Stimulated activated effector memory CD8-positive, alpha-beta T cell treated with anti-CD3 and anti-CD28 coated beads, Interleukin-12 subunit alpha, Interleukin-12 subunit beta, amount 100 ng/mL, for 72 hours (primary cell): ENCODE measurements around the gene HEATR5A.
"Not testable (repeated sequence)": the region's sequence is repeated elsewhere in the genome, so short reads cannot be mapped to it uniquely, and the experiment has no call there.

Source experiments
- ATAC-seq: fragments of 150-1000 bp; cut with Tn5 transposase; 2 replicates; pipeline ENCODE4 v1.10.0; 2021
- DNase-seq, 2 donors: peaks; one replicate each; pipeline ENCODE4 v3.0.0; 2021 to 2022; ENCODE audit warnings: low spot score in 2 of 2
- H3K27ac Mint-ChIP-seq: one replicate; pipeline ENCODE4 v1.8.0; 2022; ENCODE audit warnings: mild to moderate bottlenecking, mixed read lengths
- H3K36me3 Mint-ChIP-seq: one replicate; pipeline ENCODE4 v1.8.0; 2022; ENCODE audit warnings: mild to moderate bottlenecking, mixed read lengths
- H3K4me1 Mint-ChIP-seq: one replicate; pipeline ENCODE4 v1.8.0; 2022; ENCODE audit warnings: mixed read lengths
- H3K4me3 Mint-ChIP-seq: one replicate; pipeline ENCODE4 v1.8.0; 2022; ENCODE audit warnings: mild to moderate bottlenecking, mixed read lengths
- H3K9me3 Mint-ChIP-seq: one replicate; pipeline ENCODE4 v1.8.0; 2022; ENCODE audit warnings: mixed read lengths

The HEATR5A gene

DNA sequence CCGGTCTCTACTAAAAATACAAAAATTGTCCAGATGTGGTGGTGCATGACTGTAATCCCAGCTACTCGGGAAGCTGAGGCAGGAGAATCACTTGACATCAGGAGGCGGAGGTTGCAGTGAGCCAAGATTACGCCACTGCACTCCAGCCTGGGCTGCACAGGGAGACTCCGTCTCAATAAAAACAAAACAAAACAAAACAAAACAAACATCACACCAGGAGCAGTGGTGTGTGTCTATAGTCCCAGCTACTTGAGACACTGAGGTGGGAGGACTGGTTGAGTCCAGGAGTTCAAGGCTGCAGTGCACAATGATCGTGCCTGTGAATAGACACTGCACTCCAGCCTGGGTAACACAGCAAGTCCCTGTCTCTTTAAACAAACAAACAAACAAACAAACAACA is 123.2 kb downstream of the HEATR5A start:
- ATAC-seq (no peak), DNase-seq (no peak)
- H3K36me3 Mint-ChIP-seq: peaks cover 28% of the 10 kb centered on the region
- no peak overlapping the region for H3K27ac Mint-ChIP-seq
- H3K4me3 Mint-ChIP-seq: no peak overlapping the region
- H3K9me3 Mint-ChIP-seq: no peaks in the 10 kb centered on the region
- no peaks in the 10 kb centered on the region for H3K4me1 Mint-ChIP-seq

DNA sequence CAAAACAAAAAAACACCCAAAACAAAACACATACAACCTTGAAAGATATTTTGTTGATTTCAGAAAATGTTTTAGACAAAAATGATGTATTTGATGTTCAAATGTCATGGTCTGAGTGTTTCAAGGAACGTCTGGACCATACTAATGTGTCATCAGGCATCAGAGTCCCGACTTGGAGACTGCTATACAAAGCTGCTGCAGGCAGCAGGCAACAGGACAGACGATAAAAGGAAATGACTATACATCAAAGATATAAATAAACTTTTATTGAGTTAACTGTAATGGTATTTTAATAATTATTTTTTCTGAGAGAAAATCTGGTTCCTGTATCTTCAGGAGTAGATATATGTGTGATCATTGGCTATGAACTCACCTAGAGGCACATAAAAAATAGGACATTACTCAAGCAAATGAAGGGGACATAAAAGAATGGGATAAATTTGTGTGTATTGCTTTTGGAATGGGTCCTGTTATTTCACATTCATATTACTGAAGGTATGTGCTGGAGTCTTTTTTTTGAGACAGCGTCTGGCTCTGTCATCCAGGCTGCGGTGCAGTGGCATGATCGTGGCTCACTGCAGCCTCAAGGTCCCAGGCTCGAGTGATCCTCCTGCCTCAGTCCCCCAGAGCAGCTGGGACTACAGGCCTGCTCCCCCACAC is 125.5 kb downstream of the HEATR5A start:
- Mint-ChIP-seq H3K36me3 (peaks cover 9% of the 10 kb centered on the region), H3K4me3 (no peak overlapping the region), H3K4me1 (no peaks in the 10 kb centered on the region), H3K9me3 (no peaks in the 10 kb centered on the region), H3K27ac (no peak overlapping the region)
- no peak for DNase-seq
- ATAC-seq: no peak

DNA sequence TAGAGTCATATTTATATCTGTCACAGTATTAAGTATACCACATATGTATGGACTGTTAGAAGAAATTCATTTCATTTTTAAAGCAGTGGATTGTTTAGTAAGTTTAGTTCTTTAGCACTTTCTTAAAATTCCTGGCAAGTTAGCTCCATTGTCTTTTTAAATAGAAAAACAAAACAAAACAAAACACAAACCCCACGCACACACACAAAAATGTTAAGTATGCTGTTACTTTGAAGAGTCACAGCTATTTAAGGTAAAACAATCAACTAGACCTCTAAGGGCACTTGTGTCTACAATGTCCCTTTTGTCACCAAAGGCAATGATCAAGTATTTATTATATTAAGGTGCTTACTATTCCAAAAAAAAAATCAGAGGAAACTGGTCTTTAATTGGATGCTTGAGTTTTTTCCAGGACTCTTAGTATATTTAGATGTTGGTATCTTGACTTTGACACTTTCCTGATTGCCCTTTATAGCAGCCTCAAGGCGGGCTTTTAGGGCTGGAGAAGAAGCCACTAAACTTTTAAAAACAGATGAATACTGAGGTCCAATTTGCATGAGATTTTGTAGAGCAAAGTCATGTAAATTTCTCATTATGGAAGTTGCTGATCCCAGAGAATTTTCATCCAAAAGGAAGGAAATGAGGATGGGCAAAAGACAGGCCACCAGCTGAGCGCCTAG is 127.3 kb downstream of the HEATR5A start:
- ATAC-seq (no peak), DNase-seq (no peak)
- Mint-ChIP-seq H3K4me3 (no peak overlapping the region), H3K9me3 (no peaks in the 10 kb centered on the region), H3K36me3 (peaks cover 9% of the 10 kb centered on the region), H3K4me1 (no peaks in the 10 kb centered on the region), H3K27ac (no peak overlapping the region)

DNA sequence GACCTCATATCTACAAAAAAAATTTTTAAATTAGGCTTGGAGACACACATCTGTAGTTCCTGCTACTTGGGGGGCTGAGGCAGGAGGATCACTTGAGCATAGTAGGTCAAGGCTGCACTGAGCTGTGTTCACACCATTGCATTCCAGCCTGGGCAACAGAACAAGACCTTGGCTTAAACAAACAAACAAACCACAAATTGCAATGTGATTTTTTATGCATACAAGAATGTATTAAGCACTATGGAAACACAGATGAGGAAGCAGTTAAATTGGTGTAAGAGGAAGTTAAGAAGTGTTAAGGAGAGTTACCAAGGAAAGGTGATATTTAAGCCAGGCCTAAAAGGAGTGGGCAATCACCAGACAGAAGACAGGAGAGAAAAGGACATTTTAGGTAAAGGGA is 129.1 kb downstream of the HEATR5A start:
- ATAC-seq (no peak), DNase-seq (no peak)
- Mint-ChIP-seq H3K4me3 (no peak overlapping the region), H3K36me3 (peaks cover 9% of the 10 kb centered on the region), H3K9me3 (no peaks in the 10 kb centered on the region), H3K27ac (no peak overlapping the region), H3K4me1 (no peaks in the 10 kb centered on the region)

DNA sequence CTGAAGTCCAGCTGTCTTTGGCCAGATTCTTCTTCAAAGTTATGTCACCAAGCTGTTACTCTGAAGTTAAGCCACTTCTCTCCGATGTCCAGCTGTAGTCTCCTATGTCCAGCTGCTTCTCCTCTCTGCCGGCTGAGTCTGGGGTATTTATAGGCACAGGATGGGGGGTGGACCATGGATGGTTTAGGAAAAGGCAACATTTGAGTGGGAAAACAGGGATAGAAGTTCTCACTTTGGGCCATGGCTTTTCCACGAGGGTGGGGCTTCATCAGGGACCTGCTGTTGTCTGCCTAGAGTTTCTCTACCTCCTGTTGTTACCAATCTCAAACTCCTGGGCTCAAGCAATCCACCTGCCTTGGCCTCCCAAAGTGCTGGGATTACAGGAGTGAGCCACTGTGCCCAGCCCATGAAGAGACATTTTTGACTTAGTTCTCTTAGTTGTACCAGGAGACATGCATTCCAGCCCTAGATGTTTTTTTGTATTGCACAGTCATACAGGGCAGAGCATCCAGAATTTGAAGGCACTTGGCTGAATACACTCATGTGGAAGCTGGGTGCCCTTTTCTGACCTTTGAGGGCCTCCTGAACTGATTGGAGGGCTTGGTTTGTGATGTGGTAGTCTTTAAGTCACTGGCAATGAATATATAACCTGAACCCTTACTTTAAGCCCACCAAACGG is 132.9 kb downstream of the HEATR5A start:
- no peaks in the 10 kb centered on the region for H3K9me3 Mint-ChIP-seq
- H3K4me1 Mint-ChIP-seq: no peaks in the 10 kb centered on the region
- no peaks in the 10 kb centered on the region for H3K36me3 Mint-ChIP-seq
- DNase-seq (no peak), ATAC-seq (no peak)
- no peak overlapping the region for H3K4me3 Mint-ChIP-seq
- H3K27ac Mint-ChIP-seq: no peak overlapping the region

DNA sequence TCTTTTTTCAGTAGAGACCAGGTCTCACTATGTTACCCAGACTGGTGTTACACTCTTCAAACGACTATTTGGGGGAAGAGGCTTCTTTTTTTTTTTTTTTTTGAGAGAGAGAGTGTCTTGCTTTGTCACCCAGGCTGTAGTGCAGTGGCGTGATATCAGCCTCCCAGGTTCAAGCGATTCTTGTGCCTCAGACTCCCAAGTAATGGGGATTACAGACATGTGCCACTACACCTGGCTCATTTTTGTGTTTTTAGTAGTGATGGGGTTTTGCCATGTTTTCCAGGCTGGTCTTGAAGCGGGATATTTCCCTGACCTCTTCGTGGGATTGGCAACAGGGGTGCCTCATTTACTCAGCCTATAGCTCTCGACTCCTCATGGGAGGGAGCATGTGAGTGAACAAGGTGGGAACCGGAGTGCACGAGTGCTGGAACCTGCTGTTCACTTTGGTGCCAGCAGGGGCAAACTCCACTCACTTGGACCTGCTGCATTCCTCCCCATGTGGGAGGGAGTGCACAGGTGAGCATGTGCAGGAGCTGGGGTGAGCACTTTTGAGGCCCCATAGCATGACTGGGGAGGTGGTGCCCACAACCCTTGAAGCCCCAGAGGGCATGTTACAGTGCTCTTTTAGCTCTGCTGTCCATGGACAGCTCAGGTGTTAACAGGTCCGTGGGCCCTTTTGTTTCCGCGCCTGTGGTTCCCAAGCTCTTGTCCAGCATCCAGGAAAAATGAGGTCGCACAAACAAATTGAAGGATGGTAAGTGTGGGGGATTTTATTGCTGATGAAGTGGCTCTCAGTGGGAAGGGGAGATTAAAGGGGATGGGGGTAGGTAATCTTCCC is 133.7 kb downstream of the HEATR5A start:
- no peaks in the 10 kb centered on the region for H3K36me3 Mint-ChIP-seq
- H3K4me3 Mint-ChIP-seq: no peak overlapping the region
- H3K27ac Mint-ChIP-seq: no peak overlapping the region

DNA sequence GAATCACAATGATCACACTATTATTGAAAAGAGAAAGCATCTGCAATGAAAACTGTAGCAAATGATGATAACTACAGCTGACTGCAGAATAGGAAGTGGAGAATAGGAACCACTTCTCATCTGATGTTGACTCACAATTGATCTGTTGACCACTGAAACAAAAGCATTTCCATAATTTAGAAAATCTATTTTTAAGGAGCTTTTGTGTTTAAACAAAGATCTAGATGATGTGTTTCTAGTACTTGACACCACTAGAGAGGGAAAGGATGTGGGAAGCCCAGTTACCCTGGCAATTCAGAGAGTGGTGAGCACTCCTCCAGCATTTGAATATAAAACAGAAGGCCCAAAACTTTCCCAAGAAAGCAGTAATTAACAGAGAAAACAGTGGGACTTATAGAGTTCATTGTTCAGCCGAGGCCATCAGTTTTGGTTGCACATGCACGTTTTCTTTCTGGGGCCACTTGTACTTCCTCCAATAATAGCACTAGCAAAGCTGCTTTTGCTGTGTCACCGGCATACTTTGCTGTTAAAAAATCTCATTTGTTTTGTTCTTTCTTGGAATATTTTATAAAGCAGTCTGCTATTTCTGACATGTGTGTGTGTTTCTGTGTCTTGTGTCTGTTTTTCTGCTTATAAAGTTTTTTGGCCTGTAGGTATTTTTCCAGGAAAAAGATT is 136.6 kb downstream of the HEATR5A start:
- Mint-ChIP-seq H3K4me1 (no peaks in the 10 kb centered on the region), H3K27ac (no peak overlapping the region), H3K4me3 (no peak overlapping the region), H3K36me3 (no peaks in the 10 kb centered on the region), H3K9me3 (no peaks in the 10 kb centered on the region)
- DNase-seq (no peak), ATAC-seq (peak; percentile 45)

More for the DNA sequence above, 133.7 kb downstream of the HEATR5A start:
- no peak for DNase-seq
- H3K4me1 Mint-ChIP-seq: no peaks in the 10 kb centered on the region
- H3K9me3 Mint-ChIP-seq: no peaks in the 10 kb centered on the region
- peak; percentile 70 for ATAC-seq

DNA sequence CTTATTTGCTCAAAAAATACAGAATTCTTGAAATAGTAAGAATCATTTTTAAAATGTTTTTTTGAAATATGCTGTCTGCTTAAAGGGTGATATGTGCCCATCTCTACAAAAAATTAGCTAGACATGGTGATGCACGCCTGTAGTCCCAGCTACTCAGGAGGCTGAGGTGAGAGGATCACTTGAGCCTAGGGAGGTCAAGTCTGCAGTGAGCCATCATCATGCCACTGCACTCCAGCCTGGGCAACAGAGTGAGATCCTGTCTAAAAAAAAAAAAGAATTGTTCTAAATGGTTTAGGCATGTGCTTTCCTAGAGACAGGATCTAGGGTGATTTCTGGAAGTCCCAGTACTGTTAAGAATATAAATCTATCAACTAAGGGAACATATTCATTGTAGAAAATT is 137.2 kb downstream of the HEATR5A start:
- no peaks in the 10 kb centered on the region for H3K36me3 Mint-ChIP-seq
- DNase-seq (no peak), ATAC-seq (no peak)
- H3K4me1 Mint-ChIP-seq: no peaks in the 10 kb centered on the region
- H3K4me3 Mint-ChIP-seq: no peak overlapping the region
- no peak overlapping the region for H3K27ac Mint-ChIP-seq
- H3K9me3 Mint-ChIP-seq: no peaks in the 10 kb centered on the region

DNA sequence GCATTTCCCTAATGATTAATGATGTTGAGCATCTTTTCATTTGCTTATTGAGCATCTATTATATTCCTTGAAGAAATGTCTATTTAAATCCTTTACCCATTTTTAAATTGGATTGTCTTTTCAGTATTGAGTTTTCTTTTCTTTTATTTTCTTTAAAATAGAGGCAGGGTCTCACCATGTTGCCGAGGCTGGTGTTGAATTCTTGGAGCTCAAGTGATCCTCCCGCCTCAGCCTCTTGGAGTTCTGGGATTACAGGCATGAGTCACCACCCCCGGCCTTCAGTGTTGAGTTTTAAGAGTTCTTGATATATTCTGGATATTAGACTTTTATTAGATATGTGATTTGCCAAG is 139.5 kb downstream of the HEATR5A start:
- no peaks in the 10 kb centered on the region for H3K36me3 Mint-ChIP-seq
- H3K4me3 Mint-ChIP-seq: no peak overlapping the region
- peaks cover 5% of the 10 kb centered on the region for H3K9me3 Mint-ChIP-seq
- H3K27ac Mint-ChIP-seq: no peak overlapping the region
- no peaks in the 10 kb centered on the region for H3K4me1 Mint-ChIP-seq
- DNase-seq: no peak
- no peak for ATAC-seq

DNA sequence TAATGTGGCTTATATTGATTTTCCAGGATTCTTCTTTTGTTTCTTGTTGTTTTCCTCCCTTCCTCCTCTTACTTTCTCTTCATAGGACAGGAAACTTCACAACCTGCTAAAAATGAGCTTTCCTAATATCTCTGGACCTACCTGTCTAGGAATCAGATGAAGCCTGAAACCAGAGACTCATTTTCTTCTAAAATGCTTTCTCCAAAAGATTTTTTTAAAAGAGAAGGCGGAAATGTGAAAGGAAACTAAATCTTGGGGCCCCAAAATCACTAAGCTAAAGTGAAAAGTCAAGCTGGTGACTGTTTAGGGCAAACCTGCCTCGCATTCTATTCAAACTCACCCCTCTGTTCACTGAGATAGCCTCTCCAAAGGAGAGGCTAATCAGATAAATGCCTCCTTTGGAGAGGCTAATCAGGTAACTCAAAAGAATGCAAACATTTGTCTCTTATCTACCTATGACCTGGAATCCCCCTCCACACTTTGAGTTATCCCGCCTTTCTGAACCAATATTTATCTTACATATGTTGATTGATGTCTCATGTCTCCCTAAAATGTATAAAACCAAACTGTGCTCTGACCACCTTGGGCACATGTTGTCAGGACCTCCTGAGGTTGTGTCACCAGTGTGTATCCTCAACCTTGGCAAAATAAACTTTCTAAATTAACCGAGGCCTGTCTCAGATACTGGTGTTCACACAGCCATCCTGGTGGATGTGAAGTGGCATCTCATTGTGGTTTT is 140.0 kb downstream of the HEATR5A start:
- Mint-ChIP-seq H3K4me3 (no peak overlapping the region), H3K9me3 (peaks cover 5% of the 10 kb centered on the region), H3K4me1 (no peaks in the 10 kb centered on the region), H3K27ac (no peak overlapping the region), H3K36me3 (no peaks in the 10 kb centered on the region)
- ATAC-seq (no peak), DNase-seq (no peak)

DNA sequence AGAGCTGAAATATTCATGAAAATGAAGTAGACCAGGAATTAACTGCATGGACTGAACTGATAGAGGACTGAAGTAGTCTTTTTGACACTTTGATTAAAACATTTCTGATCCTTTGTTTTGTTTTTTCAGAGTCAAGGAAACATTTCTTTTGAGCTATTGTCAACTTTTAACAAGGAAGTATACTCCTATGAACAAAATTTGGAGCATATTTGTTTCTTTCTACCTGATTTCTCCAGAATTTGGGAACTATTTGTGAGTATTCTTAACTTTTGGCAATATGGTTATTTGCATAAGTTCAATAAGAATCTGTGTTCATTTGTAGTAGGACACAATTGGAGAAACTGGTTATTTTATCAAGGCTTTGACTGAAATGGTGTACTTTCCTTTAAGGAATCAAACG is 141.5 kb downstream of the HEATR5A start:
- no peak for ATAC-seq

DNA sequence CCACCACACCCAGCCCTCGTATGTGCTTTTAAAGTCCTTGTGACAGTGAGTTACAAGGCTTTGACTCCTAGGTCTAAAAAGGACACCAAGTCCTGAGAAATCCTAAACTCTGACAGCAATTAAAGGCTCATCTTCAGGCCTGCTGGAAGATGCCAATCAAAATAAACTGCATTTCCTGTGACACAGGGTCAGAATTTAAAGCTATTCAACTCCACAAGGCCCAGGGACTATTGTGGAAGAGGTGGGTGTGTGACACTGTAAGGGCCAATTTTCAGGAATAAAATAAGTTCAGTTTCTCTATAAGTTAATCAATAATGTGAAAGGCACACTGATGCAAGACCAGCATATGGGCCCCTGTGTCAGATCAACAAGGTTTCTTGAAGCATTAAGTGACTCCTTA is 143.3 kb downstream of the HEATR5A start:
- Mint-ChIP-seq H3K4me1 (peaks cover 6% of the 10 kb centered on the region), H3K27ac (no peak overlapping the region), H3K36me3 (no peaks in the 10 kb centered on the region), H3K4me3 (no peak overlapping the region), H3K9me3 (peaks cover 5% of the 10 kb centered on the region)
- no peak for DNase-seq
- no peak for ATAC-seq

More for the DNA sequence above, 141.5 kb downstream of the HEATR5A start:
- Mint-ChIP-seq H3K36me3 (no peaks in the 10 kb centered on the region), H3K4me1 (peaks cover 5% of the 10 kb centered on the region), H3K9me3 (peaks cover 5% of the 10 kb centered on the region), H3K4me3 (no peak overlapping the region), H3K27ac (no peak overlapping the region)
- no peak for DNase-seq

DNA sequence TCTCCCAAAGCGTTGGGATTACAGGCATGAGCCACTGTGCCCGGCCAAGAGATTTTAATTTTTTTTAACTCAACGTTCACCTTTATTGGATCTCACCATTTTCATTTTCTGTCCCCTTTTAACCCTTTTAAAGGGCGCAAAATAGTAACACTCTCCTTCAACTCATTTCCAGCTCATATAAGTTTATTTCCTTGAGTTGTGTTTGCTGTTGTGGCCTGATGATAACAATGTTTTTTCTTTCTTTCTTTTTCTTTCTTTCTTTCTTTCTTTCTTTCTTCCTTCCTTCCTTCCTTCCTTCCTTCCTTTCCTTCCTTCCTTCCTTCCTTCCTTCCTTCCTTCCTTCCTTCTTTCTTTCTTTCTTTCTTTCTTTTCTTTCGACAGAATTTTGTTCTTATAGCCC is 143.9 kb downstream of the HEATR5A start:
- not testable (repeated sequence) for H3K27ac Mint-ChIP-seq

DNA sequence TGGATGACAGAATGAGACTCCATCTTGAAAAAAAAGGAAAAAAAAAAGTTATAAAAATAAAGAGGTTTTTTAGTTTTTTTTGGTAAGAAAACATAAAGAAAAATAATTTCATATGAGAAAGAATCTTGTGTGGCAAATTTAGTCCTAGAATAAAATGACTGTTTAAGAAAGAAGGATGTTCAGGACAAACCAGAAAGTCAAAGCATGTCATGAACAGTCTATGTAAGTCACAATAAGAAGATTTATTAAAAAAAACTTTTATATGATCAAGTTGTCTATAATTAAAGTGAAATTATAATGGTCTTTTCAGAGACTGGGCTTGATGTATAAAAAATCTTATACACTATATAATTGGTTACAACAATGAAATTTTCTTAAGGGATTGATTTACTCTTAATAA is 144.6 kb downstream of the HEATR5A start:
- no peaks in the 10 kb centered on the region for H3K36me3 Mint-ChIP-seq
- no peak overlapping the region for H3K4me3 Mint-ChIP-seq
- DNase-seq: no peak
- no peak overlapping the region for H3K27ac Mint-ChIP-seq
- ATAC-seq: no peak
- peaks cover 5% of the 10 kb centered on the region for H3K9me3 Mint-ChIP-seq
- H3K4me1 Mint-ChIP-seq: peaks cover 6% of the 10 kb centered on the region

More for the DNA sequence above, 143.9 kb downstream of the HEATR5A start:
- DNase-seq, H3K36me3 Mint-ChIP-seq, H3K9me3 Mint-ChIP-seq, ATAC-seq, H3K4me3 Mint-ChIP-seq, H3K4me1 Mint-ChIP-seq: not testable (repeated sequence)
